ENCODE results near the gene ANKRD53. TPM values are rescaled to one million over a fixed set of nuclear protein-coding genes. Genes with fewer than 3 reads are reported as not detected.

Gene ANKRD53
- total and polyA plus RNA-seq, 9 of the 15 experiments (the other 6 are each of a cell fraction or from before 2014, with no cell fraction given): 0.18 TPM; not detected in 8

DNA sequence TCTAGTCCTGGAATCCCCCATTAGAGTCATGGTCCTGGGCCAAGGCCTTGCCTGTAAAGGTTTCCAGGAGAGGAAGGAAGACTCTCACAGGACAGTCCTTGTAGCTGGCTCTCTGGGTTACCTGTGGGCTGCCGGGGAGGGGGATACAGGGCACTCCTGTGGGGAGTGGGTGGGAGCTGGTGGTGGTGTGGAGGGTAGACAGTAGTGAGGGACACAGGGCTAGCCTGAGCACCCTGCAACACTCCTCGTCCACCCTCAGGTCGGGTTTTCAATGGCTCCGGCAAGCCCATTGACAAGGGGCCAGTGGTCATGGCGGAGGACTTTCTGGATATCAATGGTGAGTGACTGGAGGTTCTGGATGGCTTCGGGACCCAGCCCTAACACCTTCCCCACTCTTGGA, 19.7 kb upstream of the ANKRD53 start:
- no peaks in the 10 kb centered on the region; the same call in 1 of the 2 replicates for H4K20me1 ChIP-seq (replicated peaks; ENCODE audit: control insufficient read depth, insufficient read depth, low read length)
- H3K9ac ChIP-seq (ENCODE audit: insufficient read depth in 1 of 2, low read depth in 2 of 2, low read length in 2 of 2): no peak overlapping the region
- H3K36me3 ChIP-seq (ENCODE audit: control insufficient read depth, insufficient read depth, low read length): no peaks in the 10 kb centered on the region
- ATAC-seq (no peak), DNase-seq (ENCODE audit: extremely low read depth in 1 of 4, low spot score in 3 of 4) (no peak), FAIRE-seq (no peak)
- H3K27me3 ChIP-seq (ENCODE audit: control insufficient read depth in 2 of 2, insufficient read depth in 2 of 2, low read length in 2 of 2): peaks cover 16 to 67% of the 10 kb centered on the region in 2 experiments
- no peak overlapping the region for H2AFZ ChIP-seq (ENCODE audit: low read depth, low read length)
- POLR2A ChIA-PET: interaction anchor here (0.8 kb wide), 1 partner anchor 90 kb away, joined by 5 read pairs; no protein-coding TSS in a partner anchor
- H3K4me2 ChIP-seq (ENCODE audit: insufficient read depth, low read length): no peak overlapping the region
- in situ Hi-C loops (cut with MboI): no loop called here
- no peak overlapping the region for H3K4me3 ChIP-seq
- intact Hi-C loops (cut with micrococcal nuclease): no loop called here
- WGBS (ENCODE audit: insufficient coverage, low coverage, missing lambda C conversion rate): 37% methylated on average over 6 of the region's 6 CpGs
- H3K9me3 ChIP-seq (replicated peaks; ENCODE audit: control insufficient read depth, insufficient read depth, low read depth, low read length): no peaks in the 10 kb centered on the region
- CTCF ChIA-PET (ENCODE audit: low intra/inter-chr PET ratio): no interaction called here
- H3K4me1 ChIP-seq (replicated peaks in 1 of 2; ENCODE audit: control insufficient read depth in 2 of 2, insufficient read depth in 2 of 2, low read length in 2 of 2): peaks cover 0 to 3% of the 10 kb centered on the region in 2 experiments; a peak in 1 of 5 replicates
- H3K9me1 ChIP-seq (ENCODE audit: control insufficient read depth, insufficient read depth, low read length): no peaks in the 10 kb centered on the region
- BruUV-seq (replicated peaks): no TSS peak
- no peaks in the 10 kb centered on the region for H3K79me2 ChIP-seq (ENCODE audit: control insufficient read depth, insufficient read depth, low read length)
- H3K27ac ChIP-seq (ENCODE audit: extremely low read depth, low read depth, low read length): no peak overlapping the region
- no peak for TF ChIP-seq NFATC3 (IDR thresholded peaks at IDR 0.05)
- TF ChIP-seq PCBP2 (IDR thresholded peaks at IDR 0.05; ENCODE audit: low read depth, low read length, poor library complexity, severe bottlenecking): no peak
- TF ChIP-seq, protein P1, sequence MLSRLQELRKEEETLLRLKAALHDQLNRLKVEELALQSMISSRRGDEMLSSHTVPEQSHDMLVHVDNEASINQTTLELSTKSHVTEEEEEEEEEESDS (CRISPR knock-in tag; IDR thresholded peaks at IDR 0.05): no peak
- TF ChIP-seq, protein P2, sequence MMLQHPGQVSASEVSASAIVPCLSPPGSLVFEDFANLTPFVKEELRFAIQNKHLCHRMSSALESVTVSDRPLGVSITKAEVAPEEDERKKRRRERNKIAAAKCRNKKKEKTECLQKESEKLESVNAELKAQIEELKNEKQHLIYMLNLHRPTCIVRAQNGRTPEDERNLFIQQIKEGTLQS (IDR thresholded peaks at IDR 0.05): no peak
- TF ChIP-seq, protein P2 (CRISPR knock-in tag; conservative IDR thresholded peaks at IDR 0.05): no peak
- TF ChIP-seq KDM1A (IDR thresholded peaks at IDR 0.05): no peak
- TF ChIP-seq, protein P3, sequence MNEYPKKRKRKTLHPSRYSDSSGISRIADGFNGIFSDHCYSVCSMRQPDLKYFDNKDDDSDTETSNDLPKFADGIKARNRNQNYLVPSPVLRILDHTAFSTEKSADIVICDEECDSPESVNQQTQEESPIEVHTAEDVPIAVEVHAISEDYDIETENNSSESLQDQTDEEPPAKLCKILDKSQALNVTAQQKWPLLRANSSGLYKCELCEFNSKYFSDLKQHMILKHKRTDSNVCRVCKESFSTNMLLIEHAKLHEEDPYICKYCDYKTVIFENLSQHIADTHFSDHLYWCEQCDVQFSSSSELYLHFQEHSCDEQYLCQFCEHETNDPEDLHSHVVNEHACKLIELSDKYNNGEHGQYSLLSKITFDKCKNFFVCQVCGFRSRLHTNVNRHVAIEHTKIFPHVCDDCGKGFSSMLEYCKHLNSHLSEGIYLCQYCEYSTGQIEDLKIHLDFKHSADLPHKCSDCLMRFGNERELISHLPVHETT (CRISPR knock-in tag; conservative IDR thresholded peaks at IDR 0.05 in 1 of 2, IDR thresholded peaks at IDR 0.05 in 1 of 2): no peak
- no peak for TF ChIP-seq CBX5 (IDR thresholded peaks at IDR 0.05; ENCODE audit: borderline replicate concordance, low read depth)
- no peak for TF ChIP-seq COPS2 (conservative IDR thresholded peaks at IDR 0.05)
- TF ChIP-seq CEBPB (tag; IDR thresholded peaks at IDR 0.05): no peak
- no peak for TF ChIP-seq XRCC5 (IDR thresholded peaks at IDR 0.05; ENCODE audit: low read depth, low read length)
- TF ChIP-seq JUNB (CRISPR knock-in tag; conservative IDR thresholded peaks at IDR 0.05): no peak

Data from K562 (cell line).